Effector memory CD8-positive, alpha-beta T cell (primary cell): ENCODE results near the gene APBA2.

ENCODE experiments used
- ATAC-seq: fragments of 150-1000 bp; cut with Tn5 transposase; replicated peaks from 2 replicates; pipeline ENCODE4 v1.10.0; 2021; ENCODE audit warnings: mild to moderate bottlenecking, moderate library complexity
- DNase-seq, 3 experiments: peaks; one replicate each; pipeline ENCODE4 v3.0.0; 2021
- H3K27ac Mint-ChIP-seq, 2 donors: one replicate each; pipeline ENCODE4 v1.8.0; 2022; ENCODE audit warnings: mild to moderate bottlenecking in 2 of 2, mixed read lengths in 2 of 2, moderate library complexity in 2 of 2
- H3K27me3 Mint-ChIP-seq, 2 donors: one replicate each; pipeline ENCODE4 v1.8.0; 2022; ENCODE audit warnings: mixed read lengths in 2 of 2
- H3K36me3 Mint-ChIP-seq: one replicate; pipeline ENCODE4 v1.8.0; 2022; ENCODE audit warnings: mild to moderate bottlenecking, moderate library complexity, mixed read lengths; ENCODE audit not compliant: insufficient read depth
- H3K4me1 Mint-ChIP-seq, 2 donors: one replicate each; pipeline ENCODE4 v1.8.0; 2022; ENCODE audit warnings: low read depth in 2 of 2, mixed read lengths in 2 of 2
- H3K4me3 Mint-ChIP-seq, 2 donors: one replicate each; pipeline ENCODE4 v1.8.0; 2022; ENCODE audit warnings: mild to moderate bottlenecking in 2 of 2, mixed read lengths in 2 of 2, moderate library complexity in 2 of 2
- H3K9me3 Mint-ChIP-seq, 2 donors: one replicate each; pipeline ENCODE4 v1.8.0; 2022; ENCODE audit warnings: mixed read lengths in 2 of 2

The APBA2 gene

DNA sequence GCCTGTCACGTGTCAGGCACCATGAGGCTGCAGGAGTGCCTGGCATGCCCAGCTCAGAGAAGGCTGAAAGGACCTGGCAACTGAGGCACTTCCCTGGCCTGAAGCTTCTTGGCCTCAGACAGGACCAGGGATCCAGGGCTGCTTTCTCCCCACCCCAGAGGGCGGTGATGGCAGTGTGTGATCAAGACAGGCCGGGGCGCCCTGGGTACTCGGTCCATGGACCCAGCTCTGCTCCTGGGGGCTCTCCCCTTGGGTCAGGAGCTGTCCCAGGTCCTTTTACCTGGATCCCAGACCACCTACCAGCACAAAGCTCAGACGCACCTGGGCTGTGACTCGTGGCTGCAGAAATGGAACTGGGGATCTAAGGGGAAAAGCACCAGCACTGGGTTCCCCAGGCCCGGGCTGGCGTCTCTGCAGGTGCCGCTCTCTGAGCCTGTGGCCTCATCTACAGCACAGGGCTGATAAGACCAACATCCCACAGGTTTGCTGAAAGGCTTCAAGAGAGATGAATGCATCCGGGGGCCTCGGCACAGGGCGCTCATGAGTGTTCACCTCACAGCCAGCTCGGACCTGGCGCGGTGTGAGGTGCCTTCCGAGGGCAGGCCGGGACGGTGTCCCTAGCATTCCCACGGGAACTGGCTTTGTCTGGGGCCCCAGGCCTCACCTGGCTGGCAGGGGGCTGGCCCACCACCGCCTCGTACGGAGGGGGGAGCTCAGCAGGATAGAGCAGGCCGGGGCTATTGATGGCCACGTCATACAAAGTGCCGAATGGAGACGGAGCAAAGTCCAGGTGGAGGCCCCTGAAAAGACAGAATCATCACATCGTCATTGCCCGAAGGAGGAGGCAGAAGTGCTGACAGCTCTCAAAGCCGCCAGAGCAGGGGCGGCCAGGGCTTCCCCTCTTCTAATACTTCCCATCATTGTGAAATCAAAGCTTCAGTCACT is 250.2 kb downstream of the APBA2 start:
- Mint-ChIP-seq H3K9me3 (no peaks in the 10 kb centered on the region), H3K4me1 (peaks cover 7 to 9% of the 10 kb centered on the region in 2 donors)

DNA sequence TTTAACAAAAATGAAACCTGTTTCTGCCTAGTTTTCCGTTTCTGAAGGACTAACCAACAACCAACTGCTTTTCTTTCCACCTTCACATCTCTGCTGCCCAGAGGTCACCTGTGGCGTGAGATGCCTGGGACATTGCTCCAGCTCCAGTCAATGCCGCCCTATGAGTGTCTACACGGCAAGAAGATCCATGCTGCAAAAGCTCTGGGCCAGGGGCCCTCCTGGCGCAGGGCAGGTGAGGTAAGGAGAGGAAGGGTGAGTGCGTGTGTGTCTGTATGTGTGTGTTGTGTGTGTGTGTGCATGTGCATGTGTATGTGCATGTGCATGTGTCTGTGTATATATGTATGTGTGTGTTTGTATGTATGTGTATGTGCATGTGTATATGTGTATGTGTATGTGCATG is 252.5 kb downstream of the APBA2 start:
- Mint-ChIP-seq H3K4me1 (peaks cover 7 to 10% of the 10 kb centered on the region in 2 donors), H3K27me3 (peaks cover 58 to 84% of the 10 kb centered on the region in 2 donors), H3K36me3 (no peaks in the 10 kb centered on the region), H3K9me3 (no peaks in the 10 kb centered on the region), H3K4me3 (no peak overlapping the region), H3K27ac (no peak overlapping the region)
- ATAC-seq (no peak), DNase-seq (no peak)

More for the DNA sequence above, 250.2 kb downstream of the APBA2 start:
- no peak overlapping the region for H3K27ac Mint-ChIP-seq
- H3K4me3 Mint-ChIP-seq, result no peak overlapping the region
- no peak for ATAC-seq
- DNase-seq, result no peak
- H3K36me3 Mint-ChIP-seq, result peaks cover 3% of the 10 kb centered on the region
- H3K27me3 Mint-ChIP-seq, result peaks cover 43 to 82% of the 10 kb centered on the region in 2 donors

DNA sequence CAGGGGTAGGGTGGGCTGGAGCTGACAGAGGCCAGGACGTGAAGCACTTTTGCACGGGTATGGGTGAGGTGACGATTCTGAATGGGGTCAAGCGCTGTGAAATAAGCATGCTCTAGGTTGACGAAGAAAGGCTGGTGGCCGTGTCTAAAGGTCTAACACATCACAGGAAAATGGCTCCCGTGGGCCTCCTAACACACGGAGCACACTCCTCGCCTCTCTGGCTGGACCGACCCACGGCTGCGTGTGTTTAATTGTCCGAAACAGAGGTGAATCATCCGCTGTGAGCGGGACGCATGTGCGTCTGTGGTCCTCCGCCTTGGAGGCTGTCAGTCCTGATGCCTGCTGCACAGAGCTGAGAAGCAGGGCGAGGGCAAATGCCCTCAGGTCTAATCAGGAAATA is 253.3 kb downstream of the APBA2 start:
- ATAC-seq, result no peak
- Mint-ChIP-seq H3K4me1 (peaks cover 7 to 10% of the 10 kb centered on the region in 2 donors), H3K4me3 (no peak overlapping the region), H3K36me3 (no peaks in the 10 kb centered on the region), H3K9me3 (no peaks in the 10 kb centered on the region), H3K27ac (no peak overlapping the region), H3K27me3 (peaks cover 58 to 84% of the 10 kb centered on the region in 2 donors)
- DNase-seq, result no peak

DNA sequence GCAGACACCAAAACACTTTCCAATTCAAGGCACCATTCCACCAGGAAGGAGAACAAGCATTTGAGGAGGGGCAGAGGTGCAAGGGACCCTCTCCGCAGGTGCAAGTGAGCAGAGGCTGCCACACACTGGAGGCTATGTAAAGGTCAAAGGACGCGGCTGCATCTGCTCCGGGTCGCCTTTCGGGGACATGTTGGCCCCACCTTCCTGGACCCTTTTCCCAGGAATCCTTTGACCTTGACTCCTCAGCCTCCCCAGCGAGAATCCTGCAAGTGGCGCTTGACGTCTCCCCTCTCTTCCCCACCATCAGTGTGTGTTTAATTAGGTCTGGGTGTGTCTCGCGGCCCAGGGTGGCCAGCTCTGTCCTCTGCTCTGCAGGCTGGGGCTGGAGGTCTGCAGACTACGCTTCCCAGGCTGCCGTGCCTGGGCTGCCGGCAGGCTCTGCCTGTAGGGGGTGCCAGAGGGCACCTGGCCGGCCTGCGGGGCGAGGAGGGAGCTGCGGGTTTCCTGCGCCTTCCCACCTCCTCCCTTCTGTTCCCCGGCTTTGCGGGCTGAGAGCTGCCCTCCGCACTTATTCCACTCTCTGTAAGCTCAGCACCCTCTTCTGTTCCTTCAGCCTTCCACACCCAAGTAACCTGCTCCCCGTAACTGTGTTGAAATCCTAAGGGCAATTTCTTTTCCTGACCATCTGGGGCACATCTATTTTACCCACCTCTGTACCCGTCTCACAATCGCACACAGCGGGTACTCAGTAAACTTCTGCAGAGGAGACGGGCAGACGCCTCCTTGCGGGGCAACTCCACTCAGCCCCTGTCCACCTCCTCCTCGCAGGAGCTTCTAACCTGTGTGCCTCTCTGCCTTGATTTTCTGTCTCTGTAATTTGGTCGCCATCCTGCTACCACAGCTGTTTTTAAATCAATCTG is 254.0 kb downstream of the APBA2 start:
- Mint-ChIP-seq H3K9me3 (no peaks in the 10 kb centered on the region), H3K36me3 (no peaks in the 10 kb centered on the region), H3K27me3 (peaks cover 62 to 81% of the 10 kb centered on the region in 2 donors), H3K4me3 (peak overlapping the region in 1 of 2 donors; percentile 68), H3K27ac (peak overlapping the region in 1 of 2 donors; percentile 54), H3K4me1 (peaks cover 7 to 10% of the 10 kb centered on the region in 2 donors)
- ATAC-seq (peak; percentile 61), DNase-seq (peak; percentile 24 to 54 (median 31))

DNA sequence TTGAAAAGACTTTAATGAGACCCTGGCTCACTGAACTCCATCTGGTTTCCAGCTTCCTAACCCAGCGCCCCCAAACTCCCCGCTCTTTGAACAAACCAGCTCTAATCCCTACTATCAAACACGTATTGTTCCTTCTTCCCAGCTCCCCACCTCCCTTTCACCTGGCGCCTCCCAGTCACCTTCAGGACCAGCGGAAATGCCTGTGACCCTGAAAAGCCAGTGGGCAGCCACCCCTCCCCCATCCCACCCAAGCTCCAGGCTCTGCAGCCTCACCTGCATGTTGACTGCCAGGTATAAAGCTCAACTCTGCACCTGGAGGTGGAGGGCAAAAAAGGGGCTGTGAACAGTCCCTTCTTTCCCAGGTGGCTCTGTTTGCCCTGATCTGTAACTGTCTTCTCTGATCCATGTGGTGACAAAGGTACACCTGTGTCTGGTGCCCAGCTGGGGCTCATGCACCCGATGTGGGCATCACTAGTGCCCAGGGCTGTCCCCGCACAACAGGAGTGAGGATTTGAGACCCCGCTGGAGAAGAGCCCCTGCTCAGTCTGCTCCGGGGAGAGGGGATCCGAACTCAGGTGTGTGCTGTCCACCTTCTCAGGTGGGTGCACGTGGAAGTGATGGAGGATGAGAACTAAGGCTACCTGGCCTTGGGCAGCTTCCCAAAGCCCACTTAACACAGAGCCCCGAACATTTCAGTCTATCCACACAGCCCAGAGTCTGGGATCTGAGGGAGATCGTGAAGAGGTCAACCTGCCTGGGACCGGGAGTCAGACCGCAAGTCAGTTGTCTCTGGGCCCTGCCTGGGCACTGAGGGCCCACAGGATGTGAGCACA is 254.9 kb downstream of the APBA2 start:
- Mint-ChIP-seq H3K9me3 (no peaks in the 10 kb centered on the region), H3K36me3 (no peaks in the 10 kb centered on the region), H3K27ac (peak overlapping the region in 1 of 2 donors; percentile 54), H3K4me3 (peak overlapping the region in 1 of 2 donors; percentile 68), H3K27me3 (peaks cover 62 to 75% of the 10 kb centered on the region in 2 donors), H3K4me1 (peaks cover 7 to 10% of the 10 kb centered on the region in 2 donors)
- ATAC-seq (no peak), DNase-seq (no peak)

DNA sequence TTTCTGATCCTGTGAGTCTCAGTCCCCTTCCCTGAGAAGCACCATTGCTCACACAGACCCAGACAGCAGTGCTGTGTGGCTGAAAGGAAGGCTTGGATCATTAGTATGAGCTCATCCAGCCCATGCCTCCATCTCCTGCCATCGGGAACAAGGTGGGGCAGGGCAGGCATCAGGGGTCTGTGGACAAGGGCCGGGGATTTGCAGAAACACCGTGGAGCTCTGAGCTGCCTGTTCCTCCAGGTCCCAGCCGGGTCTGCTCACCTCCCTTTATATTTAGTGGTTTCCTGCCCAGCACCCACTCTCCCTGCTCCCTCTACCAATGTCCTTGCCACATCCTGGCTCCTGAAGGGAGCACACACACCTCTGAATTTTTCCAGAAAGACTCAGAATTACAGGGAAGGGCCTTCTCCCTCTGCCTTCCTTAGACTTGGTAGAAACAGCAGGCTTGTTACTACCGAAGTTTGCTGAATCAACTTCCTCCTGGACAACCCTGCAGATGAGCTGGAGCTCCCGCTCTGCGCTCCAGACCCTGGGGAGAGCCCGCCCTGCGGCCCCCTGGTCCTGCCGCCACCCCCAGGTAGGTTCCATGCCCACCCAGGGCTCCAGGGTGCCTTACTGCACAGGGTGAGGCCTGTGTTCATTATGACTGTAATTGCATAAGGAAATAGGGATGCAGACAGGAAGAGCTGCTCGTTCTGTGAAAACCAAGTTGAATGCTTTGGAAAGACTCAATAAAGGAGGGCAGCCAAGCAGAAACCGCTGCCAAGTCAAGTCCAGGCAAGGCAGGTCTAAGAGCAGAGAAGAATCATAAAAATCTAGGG is 255.7 kb downstream of the APBA2 start:
- ATAC-seq, result no peak
- Mint-ChIP-seq H3K9me3 (no peaks in the 10 kb centered on the region), H3K4me3 (no peak overlapping the region), H3K36me3 (no peaks in the 10 kb centered on the region), H3K4me1 (peaks cover 7 to 10% of the 10 kb centered on the region in 2 donors), H3K27ac (no peak overlapping the region), H3K27me3 (peaks cover 62 to 79% of the 10 kb centered on the region in 2 donors)
- DNase-seq, result no peak

DNA sequence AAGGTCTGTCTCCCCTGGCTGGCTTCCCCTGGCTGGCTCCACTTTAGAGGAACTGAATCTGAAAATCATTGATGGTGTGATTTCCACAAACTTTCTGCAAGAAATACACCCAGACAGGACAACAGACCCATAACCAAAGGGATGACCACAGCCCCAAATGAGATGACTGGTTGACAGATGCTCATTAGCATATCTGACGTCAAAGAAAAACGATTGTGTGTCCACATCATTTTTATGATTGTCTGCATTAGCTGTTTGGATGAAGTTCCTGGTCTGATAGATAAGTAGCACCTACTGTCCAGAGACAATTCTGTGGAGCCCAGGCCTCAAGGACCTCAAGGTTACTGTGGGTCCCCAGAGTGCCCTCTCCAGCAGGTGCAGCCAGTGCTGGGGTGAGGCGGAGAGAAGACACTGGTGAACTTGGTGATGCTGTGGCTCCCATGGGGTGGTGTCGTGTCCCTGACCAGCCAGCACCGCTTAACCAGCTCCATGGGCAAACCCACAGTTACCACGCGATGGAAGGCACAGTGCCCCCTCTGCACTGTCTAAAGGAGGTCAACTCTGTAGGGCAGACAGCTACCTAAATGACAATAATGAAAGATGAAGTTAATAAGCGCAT is 256.5 kb downstream of the APBA2 start:
- H3K27me3 Mint-ChIP-seq, result peaks cover 57 to 74% of the 10 kb centered on the region in 2 donors
- ATAC-seq, result no peak

DNA sequence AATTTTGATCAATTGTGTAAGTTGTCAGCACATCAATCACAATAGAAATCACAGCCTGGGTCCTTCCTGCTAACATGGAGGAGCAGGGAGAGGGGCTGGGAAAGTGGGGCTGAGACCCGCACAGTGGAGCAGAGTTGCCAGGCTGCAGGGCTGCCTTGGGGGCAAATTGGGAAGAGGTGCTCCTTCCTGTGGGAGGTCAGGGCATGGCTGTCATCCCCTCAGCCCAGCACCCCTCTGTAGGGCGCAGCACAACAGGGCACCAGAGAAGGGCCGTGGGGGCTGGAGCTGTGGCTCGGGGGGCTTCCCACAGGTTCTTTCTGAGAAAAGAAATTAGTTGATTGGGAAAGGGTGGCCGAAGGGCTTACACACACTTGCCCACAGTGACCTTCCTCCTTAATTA is 257.5 kb downstream of the APBA2 start:
- Mint-ChIP-seq H3K4me1 (peaks cover 7 to 10% of the 10 kb centered on the region in 2 donors), H3K27ac (no peak overlapping the region), H3K9me3 (no peaks in the 10 kb centered on the region), H3K27me3 (peaks cover 54 to 69% of the 10 kb centered on the region in 2 donors), H3K4me3 (no peak overlapping the region), H3K36me3 (no peaks in the 10 kb centered on the region)
- DNase-seq (no peak), ATAC-seq (no peak)

More for the DNA sequence above, 256.5 kb downstream of the APBA2 start:
- no peaks in the 10 kb centered on the region for H3K36me3 Mint-ChIP-seq
- H3K4me3 Mint-ChIP-seq, result no peak overlapping the region
- DNase-seq, result no peak
- no peaks in the 10 kb centered on the region for H3K9me3 Mint-ChIP-seq
- no peak overlapping the region for H3K27ac Mint-ChIP-seq
- peaks cover 7 to 10% of the 10 kb centered on the region in 2 donors for H3K4me1 Mint-ChIP-seq

DNA sequence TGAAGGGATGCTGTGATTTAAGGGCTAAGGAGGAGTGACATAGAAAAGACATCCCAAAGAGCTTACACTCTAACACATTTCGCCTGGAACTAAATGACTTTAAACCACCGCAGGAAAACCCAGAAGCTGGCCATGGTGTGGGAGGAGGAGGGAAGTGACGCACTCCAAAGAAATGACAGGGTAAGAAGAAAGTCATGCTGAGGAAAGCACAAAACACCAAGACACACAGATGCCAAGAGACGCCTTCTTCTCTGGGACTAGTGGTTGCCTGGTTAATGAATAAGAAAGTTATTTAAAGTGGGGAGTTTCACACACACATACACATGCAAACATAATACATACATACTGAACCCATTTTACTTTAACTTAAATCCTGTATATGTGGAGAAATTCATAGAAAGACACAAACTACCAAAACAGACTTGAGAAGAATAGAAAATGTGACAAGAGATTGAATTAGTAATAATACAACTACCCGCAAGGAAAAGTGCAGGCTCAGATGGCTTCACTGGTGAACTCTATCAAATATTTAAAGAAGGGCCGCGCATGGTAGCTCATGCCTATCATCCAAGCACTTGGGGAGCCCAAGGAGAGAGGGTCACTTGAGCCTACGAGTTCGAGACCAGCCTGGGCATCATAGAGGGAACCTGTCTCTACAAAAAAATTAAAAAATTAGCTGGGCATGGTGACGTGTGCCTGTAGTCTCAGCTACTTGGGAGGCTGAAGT is 258.3 kb downstream of the APBA2 start:
- no peak overlapping the region for H3K4me3 Mint-ChIP-seq
- no peak for ATAC-seq
- H3K4me1 Mint-ChIP-seq, result peaks cover 7 to 10% of the 10 kb centered on the region in 2 donors
- no peaks in the 10 kb centered on the region for H3K36me3 Mint-ChIP-seq
- no peak overlapping the region for H3K27ac Mint-ChIP-seq
- H3K27me3 Mint-ChIP-seq, result peaks cover 46 to 61% of the 10 kb centered on the region in 2 donors
- no peak for DNase-seq
- no peaks in the 10 kb centered on the region for H3K9me3 Mint-ChIP-seq

DNA sequence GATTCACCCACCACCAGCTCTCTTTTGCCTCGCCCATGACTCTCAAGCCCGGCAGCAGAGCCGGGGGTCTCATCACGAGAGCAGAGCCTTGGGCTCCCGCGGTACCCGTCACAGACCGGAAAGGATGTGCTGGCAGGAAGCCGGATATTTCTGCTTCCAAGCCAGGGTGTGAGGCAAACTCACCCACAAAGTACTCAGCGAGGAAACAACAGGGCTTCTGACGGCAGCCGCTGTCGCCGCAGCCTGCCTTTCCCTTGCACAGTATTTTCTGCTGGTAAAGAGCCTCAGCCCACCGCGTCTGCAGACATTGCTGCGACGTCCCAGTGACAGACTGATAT is 263.9 kb downstream of the APBA2 start:
- Mint-ChIP-seq H3K4me3 (no peak overlapping the region), H3K9me3 (no peaks in the 10 kb centered on the region), H3K27ac (no peak overlapping the region), H3K27me3 (peaks cover 11 to 14% of the 10 kb centered on the region in 2 donors), H3K4me1 (no peaks in the 10 kb centered on the region), H3K36me3 (no peaks in the 10 kb centered on the region)
- no peak for ATAC-seq
- no peak for DNase-seq
